CD14-positive monocyte (primary cell): ENCODE results near the gene BRPF1. TPM values are rescaled to one million over a fixed set of nuclear protein-coding genes. Genes with fewer than 3 reads are reported as not detected.

ENCODE experiments used
- DNase-seq, 3 donors: peaks; one replicate each; pipeline ENCODE4 v3.0.0-alpha.2; 2011 to 2022
- H2AFZ ChIP-seq: 2 replicates; pipeline ENCODE4 v1.6.0; 2012; ENCODE audit warnings: mild to moderate bottlenecking, low read depth, low read length, inconsistent platforms; ENCODE audit not compliant: insufficient read depth, poor library complexity, severe bottlenecking
- H3K27ac ChIP-seq, 2 donors: 1 replicate in 1 of 2; 2 replicates in 1 of 2; pipeline ENCODE4 v1.5.1; 2012 to 2013; ENCODE audit warnings: low read length in 2 of 2, control low read depth in 1 of 2, inconsistent platforms in 1 of 2, low read depth in 1 of 2, mild to moderate bottlenecking in 1 of 2
- H3K27me3 ChIP-seq, 2 donors: one replicate each; pipeline versions ENCODE4 v1.6.0 to v1.6.1; 2011 to 2013; ENCODE audit warnings: low read length in 2 of 2; ENCODE audit not compliant: control insufficient read depth in 2 of 2, insufficient read depth in 2 of 2
- H3K36me3 ChIP-seq, 2 donors: replicated peaks in 1 of 2; 1 replicate in 1 of 2; 2 replicates in 1 of 2; pipeline versions ENCODE4 v1.5.1 to v1.6.1; 2012 to 2013; ENCODE audit warnings: low read length in 2 of 2, control low read depth in 1 of 2, inconsistent platforms in 1 of 2, mild to moderate bottlenecking in 1 of 2; ENCODE audit not compliant: insufficient read depth in 2 of 2, control insufficient read depth in 1 of 2
- H3K4me1 ChIP-seq, 2 donors: 1 replicate in 1 of 2; 2 replicates in 1 of 2; pipeline versions ENCODE4 v1.5.1 to v1.6.1; 2012 to 2013; ENCODE audit warnings: low read length in 2 of 2, control low read depth in 1 of 2, inconsistent platforms in 1 of 2, mild to moderate bottlenecking in 1 of 2, moderate library complexity in 1 of 2; ENCODE audit not compliant: insufficient read depth in 2 of 2, control insufficient read depth in 1 of 2
- H3K4me2 ChIP-seq: replicated peaks from 2 replicates; pipeline ENCODE3; 2012; ENCODE audit warnings: low read length, moderate library complexity, mild to moderate bottlenecking; ENCODE audit not compliant: poor library complexity, severe bottlenecking; ENCODE audit errors: extremely low read depth
- H3K4me3 ChIP-seq, 3 experiments: fragments of 200-600 bp in 1 of 3; sonication (generic) in 1 of 3; replicated peaks in 1 of 3; 1 replicate in 2 of 3; 2 replicates in 1 of 3; pipeline ENCODE4 v1.5.1; 2011 to 2013; ENCODE audit warnings: low read length in 3 of 3, mild to moderate bottlenecking in 3 of 3, control low read depth in 2 of 3, low read depth in 2 of 3, inconsistent platforms in 1 of 3, moderate library complexity in 1 of 3
- H3K79me2 ChIP-seq: 2 replicates; pipeline ENCODE4 v1.6.0; 2012; ENCODE audit warnings: mild to moderate bottlenecking, control low read depth, inconsistent platforms, low read length, moderate library complexity; ENCODE audit not compliant: insufficient read depth
- H3K9ac ChIP-seq: 2 replicates; pipeline ENCODE4 v1.6.0; 2017; ENCODE audit warnings: low read length, mild to moderate bottlenecking; ENCODE audit not compliant: insufficient read depth, poor library complexity, severe bottlenecking
- H3K9me3 ChIP-seq, 2 donors: replicated peaks in 1 of 2; 1 replicate in 1 of 2; 2 replicates in 1 of 2; pipeline versions ENCODE4 v1.5.1 to v1.6.1; 2012 to 2013; ENCODE audit warnings: low read length in 2 of 2, control low read depth in 1 of 2; ENCODE audit not compliant: control insufficient read depth in 1 of 2, insufficient read depth in 1 of 2
- H4K20me1 ChIP-seq: 2 replicates; pipeline ENCODE4 v1.6.0; 2012; ENCODE audit warnings: mild to moderate bottlenecking, low read length, control low read depth, moderate library complexity; ENCODE audit not compliant: insufficient read depth
- H3K27ac Mint-ChIP-seq, 7 donors: one replicate each; pipeline ENCODE4 v1.8.0; 2020; ENCODE audit warnings: mild to moderate bottlenecking in 7 of 7, mixed read lengths in 7 of 7, moderate library complexity in 6 of 7, inconsistent platforms in 2 of 7
- H3K27me3 Mint-ChIP-seq, 3 donors: one replicate each; pipeline ENCODE4 v1.8.0; 2021 to 2022; ENCODE audit warnings: low read depth in 3 of 3, mild to moderate bottlenecking in 3 of 3, mixed read lengths in 3 of 3, moderate library complexity in 3 of 3, inconsistent platforms in 1 of 3
- H3K36me3 Mint-ChIP-seq, 2 donors: one replicate each; pipeline ENCODE4 v1.8.0; 2020; ENCODE audit warnings: mixed read lengths in 2 of 2, inconsistent platforms in 1 of 2, mild to moderate bottlenecking in 1 of 2
- H3K4me1 Mint-ChIP-seq: one replicate; pipeline ENCODE4 v1.8.0; 2020; ENCODE audit warnings: mild to moderate bottlenecking, mixed read lengths
- H3K4me3 Mint-ChIP-seq, 2 donors: one replicate each; pipeline ENCODE4 v1.8.0; 2020; ENCODE audit warnings: mild to moderate bottlenecking in 2 of 2, mixed read lengths in 2 of 2, moderate library complexity in 1 of 2
- H3K9me3 Mint-ChIP-seq, 7 donors: one replicate each; pipeline ENCODE4 v1.8.0; 2020 to 2022; ENCODE audit warnings: mixed read lengths in 7 of 7, mild to moderate bottlenecking in 6 of 7, moderate library complexity in 6 of 7, inconsistent platforms in 2 of 7
- WGBS: methylation state at CpG from one replicate; pipeline ENCODE4 v1.1.5; 2013; ENCODE audit warnings: missing lambda C conversion rate; ENCODE audit not compliant: insufficient coverage; 5-methylcytosine and 5-hydroxymethylcytosine counted together
- intact Hi-C, 2 donors: fragments of 100-400 bp; cut with micrococcal nuclease; formaldehyde crosslinking; loops; one replicate each; pipeline versions ENCODE4 v1.15.0 to v1.15.1; 2023
- polyA plus RNA-seq, 3 donors: library from polyadenylated mRNA; depleted of rRNA in 1 of 3; unstranded in 2 of 3; stranded (reverse) in 1 of 3; fragments of 300-500 nt in 2 of 3; fragments of >200 nt in 1 of 3; fragmentation: Illumina TruSeq in 2 of 3; gene quantifications; 1 replicate in 2 of 3; 2 replicates in 1 of 3; pipeline ENCODE4 v1.2.3, GENCODE V29; 2012 to 2021
- TF ChIP-seq, protein P1 (sequence below): fragments of 200-600 bp; IDR thresholded peaks from one replicate; pipeline ENCODE4 v1.8.0; 2022; ENCODE audit warnings: antibody characterized with exemption, mild to moderate bottlenecking

The BRPF1 gene
- polyA plus RNA-seq, 3 donors: 5.1 to 22.5 (median 10.4) TPM

DNA sequence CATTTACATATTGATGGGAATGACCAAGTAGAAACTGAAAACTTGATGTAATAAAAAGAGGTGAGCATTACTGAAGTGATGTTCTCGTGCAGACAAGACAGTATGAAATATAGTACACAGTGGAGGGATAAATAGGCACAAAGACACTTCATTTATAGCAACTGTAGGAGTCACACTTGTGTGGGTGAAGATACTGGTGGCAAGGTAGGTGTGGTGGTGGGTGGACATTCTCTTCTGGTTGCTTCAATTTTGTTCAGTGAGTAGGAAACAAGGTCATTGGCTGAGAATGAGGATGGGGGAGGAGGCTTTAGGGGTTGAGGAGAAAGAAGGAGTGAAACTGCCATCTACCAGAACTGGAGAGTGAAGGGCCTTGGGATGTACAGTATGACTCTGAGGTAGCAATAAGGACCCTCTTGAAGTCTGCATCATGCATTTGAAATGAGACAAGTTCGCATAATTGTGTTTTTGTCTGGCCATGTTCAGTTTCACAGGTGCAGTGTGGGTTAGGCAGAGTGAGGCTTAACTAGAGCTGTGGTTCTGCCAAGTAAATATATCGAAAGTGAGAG lies 21.3 kb upstream of the BRPF1 start:
- no peak for DNase-seq
- H3K4me3 ChIP-seq: no peak overlapping the region
- no peaks in the 10 kb centered on the region for H4K20me1 ChIP-seq
- whole genome bisulfite sequencing: 88% methylated on average over 3 of the region's 3 CpGs
- TF ChIP-seq, protein P1, sequence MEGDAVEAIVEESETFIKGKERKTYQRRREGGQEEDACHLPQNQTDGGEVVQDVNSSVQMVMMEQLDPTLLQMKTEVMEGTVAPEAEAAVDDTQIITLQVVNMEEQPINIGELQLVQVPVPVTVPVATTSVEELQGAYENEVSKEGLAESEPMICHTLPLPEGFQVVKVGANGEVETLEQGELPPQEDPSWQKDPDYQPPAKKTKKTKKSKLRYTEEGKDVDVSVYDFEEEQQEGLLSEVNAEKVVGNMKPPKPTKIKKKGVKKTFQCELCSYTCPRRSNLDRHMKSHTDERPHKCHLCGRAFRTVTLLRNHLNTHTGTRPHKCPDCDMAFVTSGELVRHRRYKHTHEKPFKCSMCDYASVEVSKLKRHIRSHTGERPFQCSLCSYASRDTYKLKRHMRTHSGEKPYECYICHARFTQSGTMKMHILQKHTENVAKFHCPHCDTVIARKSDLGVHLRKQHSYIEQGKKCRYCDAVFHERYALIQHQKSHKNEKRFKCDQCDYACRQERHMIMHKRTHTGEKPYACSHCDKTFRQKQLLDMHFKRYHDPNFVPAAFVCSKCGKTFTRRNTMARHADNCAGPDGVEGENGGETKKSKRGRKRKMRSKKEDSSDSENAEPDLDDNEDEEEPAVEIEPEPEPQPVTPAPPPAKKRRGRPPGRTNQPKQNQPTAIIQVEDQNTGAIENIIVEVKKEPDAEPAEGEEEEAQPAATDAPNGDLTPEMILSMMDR: no peak
- peaks cover 0 to 3% (median 0%) of the 10 kb centered on the region in 7 donors for H3K9me3 Mint-ChIP-seq
- no peak overlapping the region for H3K4me2 ChIP-seq
- no peaks in the 10 kb centered on the region for H3K9me3 ChIP-seq
- peaks cover 8% of the 10 kb centered on the region for H3K4me1 Mint-ChIP-seq
- no peak overlapping the region for H2AFZ ChIP-seq
- H3K79me2 ChIP-seq: no peaks in the 10 kb centered on the region
- H3K36me3 Mint-ChIP-seq: peaks cover 3 to 4% of the 10 kb centered on the region in 2 donors
- intact Hi-C loops: no loop called here
- peaks cover 0 to 12% of the 10 kb centered on the region in 2 donors for H3K27me3 ChIP-seq
- no peaks in the 10 kb centered on the region for H3K36me3 ChIP-seq
- H3K4me3 Mint-ChIP-seq: no peak overlapping the region
- peaks cover 6 to 7% of the 10 kb centered on the region in 2 donors for H3K4me1 ChIP-seq
- H3K27me3 Mint-ChIP-seq: peaks cover 14 to 18% (median 16%) of the 10 kb centered on the region in 3 donors
- H3K9ac ChIP-seq: no peak overlapping the region
- no peak overlapping the region for H3K27ac ChIP-seq
- no peak overlapping the region for H3K27ac Mint-ChIP-seq

- Histone ChIP-seq H3K27ac (no peak overlapping the region), H3K4me1 (peaks cover 26 to 29% of the 10 kb centered on the region in 2 donors), H3K36me3 (no peaks in the 10 kb centered on the region), H4K20me1 (no peaks in the 10 kb centered on the region), H3K9me3 (no peaks in the 10 kb centered on the region), H3K27me3 (no peaks in the 10 kb centered on the region), H2AFZ (no peak overlapping the region), H3K4me3 (no peak overlapping the region), H3K9ac (no peak overlapping the region), H3K4me2 (no peak overlapping the region), H3K79me2 (no peaks in the 10 kb centered on the region)
- peaks cover 28% of the 10 kb centered on the region for H3K4me1 Mint-ChIP-seq
- H3K27me3 Mint-ChIP-seq: peaks cover 0 to 5% (median 2%) of the 10 kb centered on the region in 3 donors
- peaks cover 0 to 3% (median 0%) of the 10 kb centered on the region in 7 donors for H3K9me3 Mint-ChIP-seq
- no peak overlapping the region for H3K27ac Mint-ChIP-seq
- WGBS: 81% methylated on average over 2 of the region's 2 CpGs
- intact Hi-C loops: no loop called here
- no peak overlapping the region for H3K4me3 Mint-ChIP-seq
- DNase-seq: no peak
- H3K36me3 Mint-ChIP-seq: no peaks in the 10 kb centered on the region
- TF ChIP-seq, protein P1: no peak
These were observed 19.1 kb upstream of the BRPF1 start for GRCh38 chr3:9712415-9712814.
